ENCODE results near the gene COL13A1. TPM values are rescaled to one million over a fixed set of nuclear protein-coding genes. Genes with fewer than 3 reads are reported as not detected.
A peak's percentile ranks its signal among the peaks of the same experiment; 100 is the strongest.

COL13A1 gene
- polyA plus RNA-seq, 1 of the 3 experiments (the other 2 are of a cell fraction): 26.7 TPM

GRCh38 chr10:69801094-69801433 lies 642 bp upstream of the COL13A1 start (continued):
- TF ChIP-seq ZBTB33 (IDR thresholded peaks at IDR 0.05; ENCODE audit: borderline replicate concordance, low read depth) (no peak), MEF2A (IDR thresholded peaks at IDR 0.05; ENCODE audit: borderline replicate concordance, low read depth) (no peak), USF1 (IDR thresholded peaks at IDR 0.05; ENCODE audit: borderline replicate concordance, low read depth) (no peak), TAF1 (IDR thresholded peaks at IDR 0.05; ENCODE audit: borderline replicate concordance, low read depth, low read length) (no peak), TCF12 (IDR thresholded peaks at IDR 0.05) (no peak), SIN3A (IDR thresholded peaks at IDR 0.05; ENCODE audit: borderline replicate concordance, low read depth, low read length) (no peak), SMC3 (IDR thresholded peaks at IDR 0.05; ENCODE audit: low read depth, low read length) (peak; percentile 40)

- H3K9me2 ChIP-seq: no peaks in the 10 kb centered on the region
- peak; percentile 88 for DNase-seq
- peak overlapping the region; percentile 85 for H2AFZ ChIP-seq (ENCODE audit: low read depth)
- no peaks in the 10 kb centered on the region for H3K9me3 ChIP-seq
- peaks cover 10% of the 10 kb centered on the region for H3F3A ChIP-seq (replicated peaks; ENCODE audit: insufficient read depth)
- peaks cover 44% of the 10 kb centered on the region; the same call in 1 of the 2 replicates for H3K79me2 ChIP-seq (ENCODE audit: insufficient read depth)
- H4K20me1 ChIP-seq (ENCODE audit: insufficient read depth): no peaks in the 10 kb centered on the region
- peak overlapping the region; percentile 67 for H3K9ac ChIP-seq
- no peak for TF ChIP-seq SMC3 (IDR thresholded peaks at IDR 0.05; ENCODE audit: low read depth, low read length)
- TF ChIP-seq SIN3A (IDR thresholded peaks at IDR 0.05; ENCODE audit: borderline replicate concordance, low read depth, low read length): peak; percentile 30; the same call in 1 of the 2 replicates
- TF ChIP-seq POLR2AphosphoS5 (IDR thresholded peaks at IDR 0.05; ENCODE audit: low read depth, low read length): no peak
- 0 out of 2 replicates have a peak, but pooled peaks have one; percentile 15 for TF ChIP-seq MAX (IDR thresholded peaks at IDR 0.05; ENCODE audit: low read depth)
- no peak for TF ChIP-seq GATA2 (CRISPR knock-in tag; IDR thresholded peaks at IDR 0.05)
- TF ChIP-seq TCF12 (IDR thresholded peaks at IDR 0.05): no peak
- TF ChIP-seq, protein P1, sequence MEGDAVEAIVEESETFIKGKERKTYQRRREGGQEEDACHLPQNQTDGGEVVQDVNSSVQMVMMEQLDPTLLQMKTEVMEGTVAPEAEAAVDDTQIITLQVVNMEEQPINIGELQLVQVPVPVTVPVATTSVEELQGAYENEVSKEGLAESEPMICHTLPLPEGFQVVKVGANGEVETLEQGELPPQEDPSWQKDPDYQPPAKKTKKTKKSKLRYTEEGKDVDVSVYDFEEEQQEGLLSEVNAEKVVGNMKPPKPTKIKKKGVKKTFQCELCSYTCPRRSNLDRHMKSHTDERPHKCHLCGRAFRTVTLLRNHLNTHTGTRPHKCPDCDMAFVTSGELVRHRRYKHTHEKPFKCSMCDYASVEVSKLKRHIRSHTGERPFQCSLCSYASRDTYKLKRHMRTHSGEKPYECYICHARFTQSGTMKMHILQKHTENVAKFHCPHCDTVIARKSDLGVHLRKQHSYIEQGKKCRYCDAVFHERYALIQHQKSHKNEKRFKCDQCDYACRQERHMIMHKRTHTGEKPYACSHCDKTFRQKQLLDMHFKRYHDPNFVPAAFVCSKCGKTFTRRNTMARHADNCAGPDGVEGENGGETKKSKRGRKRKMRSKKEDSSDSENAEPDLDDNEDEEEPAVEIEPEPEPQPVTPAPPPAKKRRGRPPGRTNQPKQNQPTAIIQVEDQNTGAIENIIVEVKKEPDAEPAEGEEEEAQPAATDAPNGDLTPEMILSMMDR (IDR thresholded peaks at IDR 0.05): peak; percentile 31; the same call in 1 of the 2 replicates
- no peak for TF ChIP-seq TEAD4 (IDR thresholded peaks at IDR 0.05; ENCODE audit: borderline replicate concordance, insufficient read depth)
- no peak for TF ChIP-seq RFX5 (IDR thresholded peaks at IDR 0.05; ENCODE audit: low read length)
- no peak for TF ChIP-seq RCOR1 (IDR thresholded peaks at IDR 0.05; ENCODE audit: low read length)
- TF ChIP-seq IRF3 (IDR thresholded peaks at IDR 0.05; ENCODE audit: low read depth, low read length): no peak
- TF ChIP-seq FOXM1 (IDR thresholded peaks at IDR 0.05; ENCODE audit: low read depth): no peak
- no peak for TF ChIP-seq CHD2 (IDR thresholded peaks at IDR 0.05; ENCODE audit: low read length, partially characterized antibody)
- peak; percentile 49 for TF ChIP-seq NRF1 (IDR thresholded peaks at IDR 0.05; ENCODE audit: low read depth, low read length)
- TF ChIP-seq, protein P2, sequence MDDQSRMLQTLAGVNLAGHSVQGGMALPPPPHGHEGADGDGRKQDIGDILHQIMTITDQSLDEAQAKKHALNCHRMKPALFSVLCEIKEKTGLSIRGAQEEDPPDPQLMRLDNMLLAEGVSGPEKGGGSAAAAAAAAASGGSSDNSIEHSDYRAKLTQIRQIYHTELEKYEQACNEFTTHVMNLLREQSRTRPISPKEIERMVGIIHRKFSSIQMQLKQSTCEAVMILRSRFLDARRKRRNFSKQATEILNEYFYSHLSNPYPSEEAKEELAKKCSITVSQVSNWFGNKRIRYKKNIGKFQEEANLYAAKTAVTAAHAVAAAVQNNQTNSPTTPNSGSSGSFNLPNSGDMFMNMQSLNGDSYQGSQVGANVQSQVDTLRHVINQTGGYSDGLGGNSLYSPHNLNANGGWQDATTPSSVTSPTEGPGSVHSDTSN (IDR thresholded peaks at IDR 0.05): peak; percentile 45; the same call in 1 of the 2 replicates
- no peak for TF ChIP-seq FOSL2 (IDR thresholded peaks at IDR 0.05; ENCODE audit: borderline replicate concordance, low read depth)
- TF ChIP-seq RXRA (IDR thresholded peaks at IDR 0.05; ENCODE audit: borderline replicate concordance, low read depth): no peak
- H3K27ac ChIP-seq (ENCODE audit: low read depth in 2 of 2, low read length in 1 of 2): no peak overlapping the region
- no peaks in the 10 kb centered on the region for H3K27me3 ChIP-seq (ENCODE audit: insufficient read depth)
- ChIA-PET POLR2A (no interaction called here), CTCF (interaction anchor here (0.5 to 15.4 kb wide), 10 partner anchors 10 to 348 kb away, joined by 3 to 160 read pairs (median 4); no protein-coding TSS in a partner anchor)
- peaks cover 10 to 19% of the 10 kb centered on the region in 2 experiments; a peak in 3 of 4 replicates for H3K4me1 ChIP-seq (ENCODE audit: control insufficient read depth in 1 of 2, insufficient read depth in 2 of 2, low read depth in 1 of 2, low read length in 1 of 2)
- 0% methylated on average over 23 of the region's 80 CpGs for WGBS (ENCODE audit: low lambda C conversion rate)
- no peaks in the 10 kb centered on the region for H3K36me3 ChIP-seq (replicated peaks in 1 of 2; ENCODE audit: control insufficient read depth in 1 of 2, insufficient read depth in 2 of 2, low read length in 1 of 2)
- H3K4me2 ChIP-seq: peak overlapping the region; percentile 90
- H3K4me3 ChIP-seq (ENCODE audit: low read depth in 2 of 2, low read length in 1 of 2): peak overlapping the region; percentile 59 to 84
Measured at GRCh38 chr10:69802424-69803161, 887 bp downstream of the COL13A1 start.

Data from SK-N-SH (cell line).